ENCODE results near the gene TMEM218.

DNA sequence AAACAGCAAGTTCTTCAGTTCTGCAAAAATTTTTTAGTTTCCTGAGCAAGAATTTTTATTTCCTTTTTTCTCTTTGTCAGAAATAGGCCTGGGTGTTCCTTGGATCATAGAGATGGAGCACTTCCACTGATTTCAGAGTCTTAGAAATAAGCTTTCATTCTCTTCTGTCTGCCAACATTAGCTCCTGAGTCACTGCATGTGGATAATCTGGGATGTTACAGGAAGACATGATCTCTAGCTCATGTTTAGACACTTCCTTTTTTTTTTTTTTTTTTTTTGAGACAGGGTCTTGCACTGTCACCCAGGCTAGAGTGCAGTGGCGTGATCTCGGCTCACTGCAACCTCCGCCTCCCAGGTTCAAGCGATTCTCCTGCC, 13.2 kb upstream of the TMEM218 start:
- no peak for TF ChIP-seq SIN3A (IDR thresholded peaks at IDR 0.05; ENCODE audit: low read depth, low read length)
- no peak for TF ChIP-seq CBX3 (IDR thresholded peaks at IDR 0.05; ENCODE audit: borderline replicate concordance, low read depth)
- no peak for TF ChIP-seq ATF2 (IDR thresholded peaks at IDR 0.05; ENCODE audit: low read length)
- TF ChIP-seq POLR2AphosphoS5 (IDR thresholded peaks at IDR 0.05; ENCODE audit: low read length): no peak
- no peak for TF ChIP-seq POLR2A (IDR thresholded peaks at IDR 0.05; ENCODE audit: low read depth, low read length)
- TF ChIP-seq ZZZ3 (IDR thresholded peaks at IDR 0.05; ENCODE audit: control insufficient read depth, insufficient read length, low read depth): no peak
- no peak for TF ChIP-seq CTCF (IDR thresholded peaks at IDR 0.05 in 2 of 3, conservative IDR thresholded peaks at IDR 0.05 in 1 of 3; ENCODE audit: control insufficient read depth in 2 of 3, extremely low read depth in 1 of 3, insufficient read depth in 1 of 3, low read depth in 3 of 3, low read length in 3 of 3)
- no peak for TF ChIP-seq FOS (IDR thresholded peaks at IDR 0.05; ENCODE audit: borderline replicate concordance, extremely low read depth, insufficient read length)
- TF ChIP-seq IKZF1 (conservative IDR thresholded peaks at IDR 0.05): no peak
- TF ChIP-seq ZBTB11 (CRISPR knock-in tag; IDR thresholded peaks at IDR 0.05): no peak
- no peak for TF ChIP-seq RCOR1 (conservative IDR thresholded peaks at IDR 0.05; ENCODE audit: low read depth, low read length)
- no peak for TF ChIP-seq TARDBP (IDR thresholded peaks at IDR 0.05; ENCODE audit: borderline replicate concordance)
